HG03442 (cell line): Measurements from ENCODE around the gene FERMT2.

Source experiments
- ATAC-seq: cut with Tn5 transposase; IDR thresholded peaks from one replicate; pipeline ENCODE4 v1.9.1; 2021; ENCODE audit warnings: mild to moderate bottlenecking, moderate library complexity; ENCODE audit not compliant: unreplicated experiment

The FERMT2 gene

DNA sequence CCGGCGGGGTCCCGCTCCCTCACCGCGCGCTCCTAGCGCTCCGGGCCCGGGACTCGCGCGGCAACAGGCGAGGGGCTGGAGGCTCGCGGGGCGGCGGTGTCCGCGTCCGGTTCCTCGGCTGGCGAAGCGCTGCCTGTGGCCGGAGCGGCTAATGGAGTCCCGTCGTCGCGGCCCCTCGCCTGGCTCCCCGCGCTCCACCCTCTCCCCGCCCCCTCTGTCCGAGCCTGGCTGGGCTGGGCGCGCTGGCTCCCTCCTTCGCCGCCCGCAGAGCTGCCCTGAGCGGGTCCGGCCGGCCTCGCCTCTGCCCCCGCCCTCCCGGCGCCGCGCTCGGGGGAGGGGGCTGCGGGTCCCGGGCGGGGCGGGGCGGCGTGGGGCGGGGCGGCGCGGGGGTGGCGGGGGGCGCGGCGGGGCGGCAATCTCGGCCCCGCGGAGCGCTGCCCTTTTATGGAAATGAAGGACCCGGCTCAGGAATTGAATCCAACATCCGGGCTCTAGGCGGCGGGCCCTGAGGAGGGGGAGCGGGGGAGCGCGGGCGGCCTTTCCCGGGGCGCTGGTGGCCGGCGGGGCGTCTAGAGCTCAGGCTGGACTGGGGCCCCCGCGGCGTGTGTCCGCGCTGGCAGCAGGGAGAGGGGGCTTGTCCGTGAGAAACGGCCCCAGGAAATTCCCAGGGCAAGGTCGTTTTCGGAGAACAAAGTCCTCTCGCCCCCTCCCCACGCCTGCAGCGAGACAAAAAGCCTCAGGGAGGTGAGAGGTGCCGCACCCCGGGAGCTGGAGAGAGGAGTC, at the start of gene FERMT2:
FERMT2 (minus strand) TSS at position 153 of the 783 bp plus-strand sequence. CDS start 482 bp downstream, outside the sequence.
- ATAC-seq: no peak

GRCh38 chr14:52998376-52999015, 47.6 kb upstream of the FERMT2 start:
- no peak for ATAC-seq

- no peak for ATAC-seq
These were observed 45.6 kb upstream of the FERMT2 start for GRCh38 chr14:52996493-52996892.

DNA sequence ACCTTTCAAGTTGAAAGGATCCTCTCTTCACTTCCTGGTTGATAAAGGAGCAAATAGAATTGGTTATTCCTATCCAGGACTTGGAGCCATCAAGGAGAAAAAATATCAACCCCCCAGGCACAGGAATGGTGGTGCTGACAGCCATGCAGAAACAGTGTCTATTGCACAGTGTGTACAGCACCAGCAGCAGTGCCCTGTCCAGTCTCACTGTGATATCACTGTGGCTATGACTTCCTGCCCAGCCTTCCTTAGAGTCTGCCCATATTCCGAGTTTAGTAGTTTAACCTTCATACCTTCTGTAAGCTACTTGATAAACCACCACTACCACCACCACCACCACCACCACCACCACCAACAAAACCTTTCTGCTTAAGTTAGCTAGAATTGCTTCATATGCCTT, 45.1 kb upstream of the FERMT2 start:
- no peak for ATAC-seq

GRCh38 chr14:52992236-52992870, 41.5 kb upstream of the FERMT2 start:
- ATAC-seq: no peak

GRCh38 chr14:52988139-52988538, 37.3 kb upstream of the FERMT2 start:
- ATAC-seq: no peak

DNA sequence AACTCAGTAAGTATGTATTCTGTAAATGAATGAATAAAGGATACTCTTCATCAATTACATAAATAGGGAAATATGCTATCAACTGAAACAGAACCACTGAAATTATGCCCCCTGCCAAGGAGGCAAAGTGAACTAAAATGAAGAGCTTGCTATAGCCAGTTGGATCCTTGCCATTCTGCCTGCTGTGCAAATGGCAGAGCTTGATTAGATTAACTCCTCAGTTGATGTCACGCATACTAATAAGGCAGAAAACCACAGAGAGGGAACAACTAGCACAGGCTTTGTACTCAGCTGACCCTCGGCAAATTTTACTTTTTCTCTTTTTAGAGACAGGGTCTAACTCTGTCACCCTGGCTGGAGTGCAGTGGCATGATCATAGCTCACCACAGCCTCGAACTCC, 36.7 kb upstream of the FERMT2 start:
- no peak for ATAC-seq

DNA sequence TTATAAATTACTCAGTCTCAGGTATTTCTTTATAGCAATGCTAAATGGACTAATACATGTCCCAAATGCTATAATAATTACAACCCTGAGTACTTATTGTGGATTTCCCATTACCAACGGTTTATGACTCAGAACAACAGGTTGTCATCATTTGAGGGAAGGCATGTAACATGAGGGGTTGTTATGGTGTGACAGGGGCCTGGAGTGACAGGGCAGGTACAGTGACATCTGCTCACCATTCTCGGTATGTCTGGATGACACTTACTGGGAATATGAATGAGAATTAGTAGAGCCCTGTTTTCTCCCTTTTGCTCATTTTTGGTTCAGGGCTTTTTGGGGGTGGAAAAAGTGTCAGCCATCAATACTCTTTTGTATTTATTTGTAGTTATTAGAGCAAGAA, 36.2 kb upstream of the FERMT2 start:
- ATAC-seq: no peak

GRCh38 chr14:52977798-52978197, 26.9 kb upstream of the FERMT2 start:
- no peak for ATAC-seq

- ATAC-seq: no peak
These were observed 23.6 kb upstream of the FERMT2 start for GRCh38 chr14:52974406-52974805.

- peak; percentile 73 for ATAC-seq
These were observed 10.3 kb upstream of the FERMT2 start for GRCh38 chr14:52961060-52961639.

DNA sequence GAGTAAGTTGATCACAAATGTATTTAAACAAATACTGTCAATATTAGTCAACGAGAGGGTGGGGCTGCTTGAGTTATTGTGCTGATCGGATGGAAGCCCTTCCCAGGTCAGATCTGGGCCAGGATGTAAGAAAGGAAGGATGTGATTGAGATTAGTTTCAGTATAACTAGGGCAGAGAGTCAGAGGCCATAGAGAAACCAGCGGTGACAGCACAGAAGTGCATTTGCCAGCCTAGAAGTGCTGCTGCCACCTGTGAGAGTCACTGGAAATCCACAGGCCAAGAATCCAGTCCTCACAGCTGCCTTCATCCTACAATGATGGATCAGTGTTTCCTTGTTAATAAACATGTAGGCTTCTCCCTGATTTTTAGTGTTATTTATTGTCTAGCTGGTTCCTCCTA, 9.8 kb upstream of the FERMT2 start:
- ATAC-seq: no peak

GRCh38 chr14:52954346-52955214, 3.7 kb upstream of the FERMT2 start:
- ATAC-seq: no peak

GRCh38 chr14:52951681-52952554, 1.1 kb upstream of the FERMT2 start:
- ATAC-seq: no peak

DNA sequence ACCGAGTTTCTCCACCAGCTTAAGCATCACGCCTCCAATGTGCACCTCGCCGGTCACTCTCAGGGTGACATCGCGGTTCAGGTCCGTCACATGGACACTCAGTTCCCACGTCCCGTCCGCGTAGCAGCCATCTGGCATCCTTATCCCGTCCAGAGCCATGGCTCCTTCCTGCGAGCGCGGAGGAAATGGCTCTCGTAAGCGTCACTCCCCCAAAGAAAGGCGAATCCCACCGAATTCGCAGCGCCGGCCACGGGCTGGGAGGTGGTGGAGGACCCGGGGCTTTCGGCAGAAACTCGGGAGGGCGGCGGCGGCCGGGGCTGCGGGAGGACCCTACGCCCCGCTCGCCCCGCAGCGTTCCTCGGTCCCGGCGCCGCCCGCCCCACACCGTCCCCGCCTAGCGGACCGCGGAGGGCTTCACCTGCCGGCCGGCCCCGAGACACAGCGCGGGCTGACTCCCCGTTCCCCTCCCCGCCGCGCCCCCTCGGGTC, 396 bp downstream of the FERMT2 start:
- ATAC-seq: no peak

DNA sequence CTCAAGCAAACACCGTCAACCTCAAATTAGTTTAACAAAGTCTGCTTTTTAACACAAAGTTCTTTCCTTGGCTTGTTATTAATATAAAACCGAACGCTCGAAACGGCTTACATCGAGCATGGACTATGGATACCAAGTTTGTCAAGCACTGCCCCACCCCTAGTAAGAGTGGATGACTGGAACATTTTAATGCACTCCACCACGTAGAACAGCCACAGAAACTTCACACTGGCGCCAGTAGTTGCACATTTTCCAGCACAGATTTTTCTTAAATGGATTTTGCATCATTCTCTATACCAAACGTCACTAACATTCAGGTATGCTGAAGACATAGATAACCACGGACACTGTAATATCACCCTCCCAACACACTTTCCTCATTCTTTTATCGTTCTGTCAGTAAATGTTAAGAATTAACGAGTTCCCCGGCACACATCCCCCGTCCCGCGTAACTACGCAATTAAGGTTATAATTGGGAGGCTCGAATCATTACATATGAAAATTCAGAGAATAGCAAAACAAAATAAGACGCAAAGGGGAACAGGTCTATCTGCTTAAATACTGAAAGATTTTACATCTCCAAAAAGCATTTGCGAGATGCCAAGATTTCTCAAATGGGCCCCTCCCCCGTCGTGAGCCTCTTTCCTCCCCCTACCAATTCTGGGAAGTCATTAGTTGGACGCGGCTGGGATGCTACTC, 990 bp downstream of the FERMT2 start:
- ATAC-seq: no peak

GRCh38 chr14:52949249-52949648, 1.6 kb downstream of the FERMT2 start:
- no peak for ATAC-seq

DNA sequence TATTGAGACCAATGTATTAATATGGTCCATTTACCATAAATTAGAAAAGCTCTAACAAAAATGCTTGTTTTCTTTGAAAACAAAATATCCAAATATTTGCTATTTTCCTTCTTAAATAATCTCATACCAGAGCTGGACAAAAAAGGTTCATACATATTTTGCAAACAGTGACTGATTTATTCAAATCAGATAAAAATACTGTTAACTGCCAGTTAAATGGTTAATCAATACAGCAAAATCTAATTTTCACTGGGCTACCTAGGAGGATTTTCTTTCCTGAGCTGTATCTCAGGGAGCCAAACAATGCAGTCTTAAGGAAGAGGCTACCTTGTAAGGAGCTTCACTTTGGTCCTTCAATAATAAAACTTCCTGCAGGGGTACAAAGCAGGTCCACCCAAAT, 2.0 kb downstream of the FERMT2 start:
- ATAC-seq: no peak

- ATAC-seq: no peak
These were observed 2.8 kb downstream of the FERMT2 start for GRCh38 chr14:52948039-52948438.
